GOT3 (cell line): ENCODE data around the gene ELMOD3.
"Not testable (repeated sequence)": the region's sequence is repeated elsewhere in the genome, so short reads cannot be mapped to it uniquely, and the experiment has no call there.

Experiments
- DNase-seq: peaks from one replicate; lab custom pipeline; 2025; ENCODE audit warnings: mixed read lengths; lab: John Stamatoyannopoulos, UW

The ELMOD3 gene

DNA sequence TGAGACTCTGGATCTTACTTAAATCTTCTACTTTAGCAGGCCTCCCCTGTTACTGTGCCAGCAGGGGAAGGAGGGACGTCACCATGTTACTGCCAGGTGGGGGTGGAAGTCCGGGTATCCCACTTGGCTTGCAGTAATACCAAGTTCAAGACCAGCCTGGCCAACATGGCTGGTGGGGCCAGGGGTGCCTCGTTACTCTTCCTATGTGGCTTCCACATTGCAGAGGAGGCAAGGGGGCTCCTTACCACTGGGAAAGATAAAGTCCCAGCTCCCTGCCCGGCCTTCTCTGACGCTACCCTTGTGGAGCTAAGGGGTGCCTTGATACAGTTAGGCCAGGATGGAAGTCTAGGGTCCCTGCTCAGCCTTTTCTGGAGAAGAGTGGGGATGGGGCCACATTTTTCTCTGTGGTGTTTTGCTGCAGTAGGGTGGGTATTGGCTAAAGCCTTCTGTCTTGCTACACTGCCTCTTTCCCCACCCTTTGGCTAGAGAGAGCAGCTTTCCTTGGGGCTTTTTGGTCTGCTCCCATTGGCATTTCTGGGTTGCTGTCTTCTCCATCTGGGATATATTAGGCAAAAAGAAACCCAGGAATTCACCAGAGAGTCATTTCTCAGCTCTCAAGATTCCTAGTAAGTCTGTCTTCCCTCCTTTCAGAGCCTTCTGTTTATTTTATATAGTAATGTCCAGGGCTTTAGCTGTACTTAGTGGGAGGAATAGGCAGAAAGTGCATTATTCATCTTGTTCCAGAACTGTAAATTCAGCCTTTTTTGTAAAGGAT, 21.9 kb downstream of the ELMOD3 start:
- DNase-seq: no peak

DNA sequence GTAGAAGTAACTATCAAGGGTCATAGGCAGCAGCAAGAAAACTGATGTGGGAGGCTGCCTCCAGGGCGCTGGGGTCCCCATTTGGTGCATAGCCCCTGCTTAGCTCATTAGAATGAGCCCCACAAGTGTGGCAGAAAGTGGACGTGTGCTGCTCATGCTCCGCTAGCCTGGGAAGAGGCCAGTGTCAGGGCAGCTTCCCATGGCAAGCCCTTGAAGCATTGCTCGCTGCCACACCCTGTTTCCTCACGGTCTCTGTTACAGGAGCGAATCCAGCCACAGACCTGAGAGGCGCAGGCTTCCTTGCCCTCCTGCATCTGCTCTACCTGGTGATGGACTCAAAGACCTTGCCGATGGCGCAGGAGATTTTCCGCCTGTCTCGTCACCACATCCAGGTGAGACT, 22.5 kb downstream of the ELMOD3 start:
- DNase-seq: no peak

DNA sequence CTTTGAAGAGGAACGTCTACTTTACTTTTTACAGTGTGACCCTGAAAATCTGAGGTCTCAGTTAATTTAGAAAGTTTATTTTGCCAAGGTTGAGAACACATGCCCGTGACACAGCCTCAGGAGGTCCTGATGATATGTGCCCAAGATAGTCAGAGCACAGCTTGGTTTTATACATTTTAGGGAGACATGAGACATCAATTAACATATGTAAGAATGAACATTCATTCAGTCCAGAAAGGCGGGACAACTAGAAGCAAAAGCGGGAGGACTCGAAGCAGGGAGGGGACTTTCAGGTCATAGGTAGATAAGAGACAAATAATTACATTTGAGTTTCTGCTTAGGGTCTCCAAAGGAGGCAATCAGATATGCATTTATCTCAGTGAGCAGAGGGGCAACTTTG, 23.7 kb downstream of the ELMOD3 start:
- DNase-seq: no peak

DNA sequence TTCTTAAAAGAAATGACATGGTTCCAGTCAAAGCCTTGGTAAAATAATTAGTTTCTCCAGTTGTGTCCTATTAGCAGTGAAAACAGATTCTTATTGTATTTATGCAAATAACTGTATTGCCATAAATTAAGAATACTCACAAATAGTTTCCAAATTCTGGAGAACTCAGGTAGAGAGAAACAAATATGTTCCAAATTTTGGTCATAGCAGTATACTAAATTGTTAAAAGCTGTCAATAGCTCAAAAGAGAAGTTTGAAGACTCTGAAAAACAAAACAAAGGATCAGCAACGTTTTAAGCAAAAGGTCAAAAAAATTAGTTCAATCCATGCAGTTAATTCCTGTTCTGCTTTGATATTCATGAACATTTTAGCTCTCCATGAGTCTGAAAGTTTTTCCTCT, 25.5 kb downstream of the ELMOD3 start:
- DNase-seq: no peak

DNA sequence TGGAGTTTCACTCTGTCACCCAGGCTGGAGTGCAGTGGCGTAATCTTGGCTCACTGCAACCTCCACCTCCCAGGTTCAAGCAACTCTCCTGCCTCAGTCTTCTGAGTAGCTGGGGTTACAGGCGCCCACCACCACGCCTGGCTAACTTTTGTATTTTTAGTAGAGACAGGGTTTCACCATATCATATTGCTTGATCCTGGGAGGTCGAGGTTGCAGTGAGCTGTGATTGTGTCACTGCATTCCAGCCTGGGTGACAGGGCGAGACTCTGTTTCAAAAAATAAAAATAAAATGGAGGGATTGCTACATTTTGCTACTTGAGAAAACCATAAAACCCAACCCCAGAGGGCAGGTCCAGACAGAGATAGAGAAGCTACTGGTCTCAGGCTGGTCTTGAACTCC, 28.6 kb downstream of the ELMOD3 start:
- not testable (repeated sequence) for DNase-seq

DNA sequence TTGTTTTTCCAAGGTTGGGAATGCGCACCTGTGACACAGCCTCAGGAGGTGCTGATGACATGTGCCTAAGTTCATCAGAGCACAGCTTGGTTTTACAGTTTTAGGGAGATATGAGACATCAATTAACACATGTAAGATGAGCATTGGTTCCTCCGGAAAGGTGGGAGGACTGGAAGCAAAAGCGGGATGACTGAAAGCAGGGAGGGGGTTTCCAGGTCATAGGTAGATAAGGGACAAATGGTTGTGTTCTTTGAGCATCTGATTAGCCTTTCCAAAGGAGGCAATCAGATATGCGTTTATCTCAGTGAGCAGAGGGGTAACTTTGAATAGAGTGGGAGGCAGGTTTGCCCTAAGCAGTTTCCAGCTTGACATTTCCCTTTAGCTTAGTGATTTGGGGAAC, 29.3 kb downstream of the ELMOD3 start:
- no peak for DNase-seq

DNA sequence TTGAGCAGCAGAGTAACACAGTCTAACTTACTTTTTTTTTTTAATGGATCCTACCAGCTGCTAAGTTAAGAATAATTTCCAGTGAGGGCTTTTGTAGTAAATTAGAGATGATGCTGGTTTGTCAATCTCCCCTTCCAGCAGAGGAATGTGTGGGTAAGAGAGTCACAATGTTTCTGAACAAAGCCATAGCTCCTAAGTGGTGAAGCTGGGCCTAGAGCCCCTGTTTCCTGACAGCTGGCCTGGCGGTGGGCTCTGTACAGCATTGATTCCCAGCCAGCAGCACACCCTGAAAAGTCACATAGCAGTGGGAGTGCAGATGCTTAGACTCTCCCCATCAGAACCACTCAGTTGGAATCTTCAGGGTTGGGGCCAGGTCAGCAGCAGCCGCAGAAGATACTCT, 31.2 kb downstream of the ELMOD3 start:
- no peak for DNase-seq

DNA sequence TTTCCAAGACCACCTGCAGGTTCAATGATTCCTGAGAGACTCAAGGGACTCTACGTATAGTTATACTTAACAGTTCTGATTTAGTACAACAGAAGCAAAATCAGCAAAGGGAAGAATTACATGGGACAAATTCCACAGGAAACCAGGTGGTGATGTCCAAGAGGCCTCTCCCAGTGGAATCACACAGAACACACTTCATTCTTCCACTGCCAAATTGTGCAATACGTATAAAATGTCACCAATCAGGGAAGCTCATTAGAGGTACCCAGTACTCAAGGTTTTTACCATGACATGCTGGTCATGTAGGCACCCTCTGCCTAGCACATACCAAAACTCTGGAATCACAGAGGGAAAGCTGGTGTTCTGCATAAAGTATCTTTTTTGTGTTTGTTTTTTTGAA, 33.2 kb downstream of the ELMOD3 start:
- DNase-seq: no peak

DNA sequence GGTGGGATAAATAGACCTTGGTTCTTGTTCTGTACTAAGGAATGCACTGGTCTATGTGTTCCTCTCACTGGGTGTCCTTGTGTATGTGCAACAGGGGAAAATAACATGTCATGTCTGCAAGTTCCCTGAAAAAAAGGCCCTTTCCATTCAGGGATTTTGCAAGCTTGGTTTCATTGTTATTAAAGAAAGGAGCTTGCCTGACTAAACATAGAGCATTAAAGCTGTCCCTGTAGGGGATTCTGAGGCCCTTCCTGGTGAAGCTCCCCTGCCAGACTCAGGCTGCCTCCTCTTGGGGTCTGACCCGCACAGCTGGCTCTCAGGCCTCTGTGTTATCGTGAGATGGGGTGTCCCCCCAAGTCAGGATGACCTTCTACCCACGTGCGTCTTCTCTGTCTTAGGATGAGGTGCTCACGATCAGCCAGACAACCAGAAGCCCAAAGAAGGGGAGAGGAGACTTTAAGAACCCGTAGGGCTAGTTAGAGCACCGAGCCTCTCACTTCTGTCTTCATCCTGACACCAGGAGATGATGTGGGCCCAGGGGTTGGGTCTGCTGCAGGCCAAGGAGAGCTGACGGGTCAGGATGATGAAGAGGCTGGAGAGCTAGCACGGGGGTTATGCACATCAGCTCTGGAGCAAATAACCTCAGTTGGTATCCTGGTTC, 34.4 kb downstream of the ELMOD3 start:
- no peak for DNase-seq

DNA sequence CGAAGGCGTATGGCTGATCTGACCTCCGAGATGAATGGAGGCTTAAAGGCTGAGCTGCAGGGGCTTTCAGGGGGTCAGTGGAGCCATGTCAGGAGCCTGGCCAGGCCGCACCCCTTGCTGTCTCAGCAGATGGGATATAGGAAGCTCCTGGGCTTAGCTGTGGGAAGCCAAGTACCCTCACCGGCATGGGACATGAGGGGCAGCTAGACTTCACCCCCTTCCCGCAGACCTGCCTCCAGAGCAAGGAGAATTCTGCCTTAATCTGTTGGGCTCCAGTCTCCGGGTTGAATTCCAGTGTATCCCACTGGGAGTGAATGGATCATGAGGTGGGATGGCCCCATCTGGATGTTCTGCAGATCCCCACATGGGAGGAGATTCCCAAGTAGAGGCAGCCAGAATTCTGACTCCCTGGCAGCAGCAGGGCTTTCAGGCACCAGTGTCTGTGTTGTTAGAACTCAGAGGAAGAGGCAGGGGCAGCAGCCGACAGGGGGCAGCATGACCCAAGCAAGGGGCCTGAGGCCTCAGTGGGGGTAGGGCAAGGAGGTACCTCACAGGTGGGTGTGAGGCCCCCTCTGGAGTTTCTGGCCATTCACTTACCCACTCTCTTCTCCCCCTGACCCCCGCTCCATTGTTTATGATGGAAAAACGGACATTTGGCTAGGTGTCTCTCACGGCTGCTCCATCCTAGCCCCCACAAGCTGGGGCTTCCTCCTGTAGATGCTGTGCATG, 36.5 kb downstream of the ELMOD3 start:
- no peak for DNase-seq

DNA sequence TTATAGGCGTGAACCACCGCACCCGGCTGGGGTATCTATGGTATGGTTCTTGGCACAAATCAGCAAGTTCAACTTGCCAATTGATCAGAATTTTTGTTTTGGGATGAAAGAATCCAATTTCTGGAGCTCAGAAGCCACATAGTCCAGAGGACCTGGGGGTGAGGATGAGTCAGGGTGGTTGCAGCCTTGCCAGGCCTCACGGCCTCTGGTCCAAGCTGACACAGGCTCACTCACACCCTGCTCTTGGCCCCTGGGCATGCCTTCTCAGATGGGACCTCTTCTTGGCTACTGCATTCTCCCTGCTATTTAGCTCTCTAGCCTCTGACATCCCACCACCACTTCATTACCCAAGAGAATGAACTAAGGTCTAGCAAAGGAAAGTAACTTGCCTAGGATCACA, 39.3 kb downstream of the ELMOD3 start:
- DNase-seq: no peak

DNA sequence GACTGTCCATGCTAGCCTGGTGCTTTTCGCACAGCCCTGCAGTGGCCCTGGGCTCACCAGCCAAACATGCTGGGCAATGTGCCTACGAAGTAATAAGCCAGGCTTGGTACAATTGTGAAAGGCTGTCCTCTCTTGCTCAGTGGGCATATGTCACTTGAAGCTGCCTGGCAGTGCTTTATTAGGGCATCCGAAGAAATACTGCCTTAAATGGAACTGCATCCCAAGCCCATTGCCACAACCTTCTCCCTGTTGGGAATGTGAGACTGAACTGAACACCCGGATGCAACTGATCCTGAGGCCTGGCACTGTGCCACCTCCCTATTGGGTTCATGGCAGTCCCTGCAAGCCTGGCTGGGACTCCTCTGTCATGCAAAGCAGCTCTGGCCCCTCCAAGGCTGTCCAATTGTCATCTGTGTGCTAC, 39.7 kb downstream of the ELMOD3 start:
- no peak for DNase-seq

DNA sequence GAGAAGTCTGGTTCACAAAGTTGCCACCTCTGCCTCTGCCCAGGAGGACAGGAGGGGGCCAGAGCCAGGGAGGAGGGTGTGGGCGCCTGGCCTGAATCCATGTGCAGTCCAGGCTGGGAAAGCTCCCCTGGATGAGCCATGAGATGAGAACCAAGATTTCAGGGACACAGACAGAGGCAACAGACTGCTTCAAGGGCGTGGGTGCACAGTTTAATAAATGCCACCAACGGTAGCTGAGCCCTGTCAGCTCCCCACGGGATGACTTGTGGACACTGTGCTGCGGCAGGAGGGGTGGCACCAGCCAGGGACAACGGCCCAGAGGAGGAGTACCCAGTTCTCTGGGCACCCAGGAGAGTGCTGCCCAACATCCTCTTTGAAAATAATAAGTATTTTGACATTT, 40.4 kb downstream of the ELMOD3 start:
- DNase-seq: no peak

DNA sequence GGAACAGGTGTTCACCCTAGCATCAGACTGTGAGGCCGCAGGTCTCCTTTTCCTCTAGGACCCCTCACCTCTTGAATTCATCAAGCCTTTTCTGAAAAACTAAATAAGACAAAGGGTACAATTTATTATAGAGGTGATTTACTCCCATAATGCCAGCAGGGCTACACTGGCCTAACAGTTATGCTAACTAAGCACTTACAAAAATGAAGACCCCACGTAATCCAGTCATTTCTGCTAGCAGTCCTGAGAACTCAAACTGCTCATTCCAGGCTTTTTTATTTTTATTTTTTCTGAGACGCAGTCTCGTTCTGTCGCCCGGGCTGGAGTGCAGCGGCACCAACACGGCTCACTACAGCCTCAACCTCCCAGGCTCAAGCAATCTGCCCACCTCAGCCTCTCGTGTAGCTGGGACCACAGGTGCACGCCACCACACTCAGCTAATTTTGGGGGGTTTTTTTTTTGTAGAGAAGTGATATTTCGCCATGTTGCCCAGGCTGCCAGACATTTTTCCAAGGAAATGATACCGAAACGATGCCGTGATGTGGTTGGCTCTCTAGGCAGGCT, 41.4 kb downstream of the ELMOD3 start:
- DNase-seq: no peak

DNA sequence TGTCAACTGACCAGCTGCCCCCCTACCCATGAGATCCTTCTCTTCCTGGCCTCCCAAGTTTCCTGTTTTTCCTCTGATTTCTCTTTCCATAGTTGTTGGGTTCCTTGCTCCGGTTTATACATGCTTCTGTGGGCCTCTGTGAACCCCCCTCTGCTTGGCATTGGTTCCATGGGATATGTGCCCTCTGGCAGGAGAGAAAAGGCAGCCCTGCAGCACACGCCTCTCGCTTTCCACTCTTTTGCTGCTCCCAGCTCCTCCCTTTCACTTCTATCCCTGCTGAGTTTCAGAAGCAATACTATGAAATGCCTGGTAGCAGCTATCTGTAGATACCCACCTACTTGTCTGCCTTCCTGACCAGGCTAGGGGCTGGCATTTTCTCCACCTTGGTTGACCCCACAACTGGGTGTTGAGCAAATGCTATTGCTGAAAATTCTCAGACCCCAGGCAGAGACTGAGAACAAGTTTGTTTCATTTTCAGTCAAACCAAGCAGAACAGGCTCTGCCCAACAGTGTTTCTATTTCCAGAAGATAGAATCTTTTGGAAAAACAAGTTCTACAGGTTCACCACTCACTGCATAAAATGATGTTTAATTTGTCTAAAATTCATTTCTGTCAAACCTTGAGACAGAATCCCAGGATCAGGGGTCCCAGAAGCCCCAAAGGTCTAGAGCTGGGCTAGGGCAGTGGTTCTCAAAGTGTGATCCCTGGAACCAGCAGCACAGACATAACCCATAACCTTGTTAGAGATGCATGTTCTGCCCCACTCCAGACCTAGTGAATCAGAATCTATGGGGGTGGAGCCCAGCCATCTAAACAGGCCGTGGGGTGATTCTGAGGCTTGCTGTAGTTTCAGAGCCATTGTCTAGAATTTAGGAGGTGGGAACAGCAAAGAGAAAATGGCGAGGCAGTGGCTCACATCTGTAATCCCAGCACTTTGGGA, 42.2 kb downstream of the ELMOD3 start:
- DNase-seq: no peak

DNA sequence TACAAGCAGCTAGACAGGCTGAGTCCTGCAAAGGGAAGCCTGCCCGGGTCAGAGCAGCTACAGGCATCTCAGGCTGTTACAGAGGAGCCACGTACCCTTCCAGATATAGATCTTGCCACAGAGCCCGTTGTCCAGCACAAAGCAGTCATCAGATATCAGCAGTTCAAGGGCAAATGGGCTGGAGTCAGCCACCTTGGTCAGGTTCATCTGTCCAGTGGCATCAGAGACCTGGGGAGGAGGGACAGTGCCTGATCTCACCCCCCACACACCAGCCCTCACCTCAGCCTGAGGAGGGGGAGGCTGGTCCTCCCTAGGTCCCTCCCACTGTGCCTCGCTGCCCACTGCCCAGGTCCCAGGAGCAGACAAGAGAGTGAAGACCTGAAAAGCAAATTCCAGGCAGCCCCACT, 43.4 kb downstream of the ELMOD3 start:
- no peak for DNase-seq

DNA sequence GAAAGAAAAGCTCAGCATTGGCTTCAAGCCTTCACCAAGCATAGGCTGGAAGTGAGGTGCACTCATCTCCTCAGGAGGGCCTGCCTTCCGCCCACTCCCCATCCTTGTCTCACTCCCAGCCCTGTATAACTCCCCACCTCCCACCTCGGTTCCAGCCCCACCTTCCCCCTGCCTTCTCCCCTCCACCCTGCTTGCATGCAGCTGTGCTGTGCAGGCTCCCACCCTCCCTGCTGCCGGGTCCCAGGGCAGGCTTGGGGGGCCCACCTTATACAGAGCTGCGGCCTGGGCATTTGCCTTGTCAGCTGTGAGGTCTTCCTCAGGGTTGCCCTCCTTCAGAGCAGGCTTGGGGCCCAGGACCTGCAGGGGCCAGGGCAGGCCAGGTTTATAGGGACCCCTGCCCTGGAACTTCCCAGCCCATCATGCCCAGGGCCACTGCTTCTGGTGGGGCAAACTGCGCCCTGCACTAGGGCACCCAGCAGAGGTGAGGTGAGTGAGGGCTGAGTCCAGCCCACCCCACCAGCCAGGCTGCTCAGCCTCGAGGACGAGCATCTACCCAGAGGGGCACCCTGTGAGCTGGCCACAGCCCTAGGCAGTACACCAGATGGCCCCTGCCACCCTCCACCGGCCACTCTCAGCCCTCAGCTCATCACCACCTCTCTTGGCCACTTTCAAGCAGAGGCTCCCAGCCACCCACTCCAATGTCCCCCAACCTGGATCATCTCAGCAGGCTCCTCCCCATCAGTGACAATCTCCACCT, 44.0 kb downstream of the ELMOD3 start:
- DNase-seq: no peak

DNA sequence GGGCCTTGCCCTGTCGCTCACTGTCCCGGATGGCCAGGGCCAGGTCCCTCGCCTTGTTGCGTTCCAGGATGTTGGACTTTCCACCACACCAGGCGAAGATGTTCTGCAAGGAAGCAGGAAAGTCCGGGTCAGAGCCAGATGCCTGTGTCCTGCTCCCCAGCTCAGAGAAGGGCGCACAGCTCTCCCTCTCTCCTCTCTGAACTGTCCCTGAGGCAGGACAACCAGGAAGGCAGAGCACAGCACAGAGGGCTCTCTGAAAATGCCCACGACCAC, 44.5 kb downstream of the ELMOD3 start:
- no peak for DNase-seq

DNA sequence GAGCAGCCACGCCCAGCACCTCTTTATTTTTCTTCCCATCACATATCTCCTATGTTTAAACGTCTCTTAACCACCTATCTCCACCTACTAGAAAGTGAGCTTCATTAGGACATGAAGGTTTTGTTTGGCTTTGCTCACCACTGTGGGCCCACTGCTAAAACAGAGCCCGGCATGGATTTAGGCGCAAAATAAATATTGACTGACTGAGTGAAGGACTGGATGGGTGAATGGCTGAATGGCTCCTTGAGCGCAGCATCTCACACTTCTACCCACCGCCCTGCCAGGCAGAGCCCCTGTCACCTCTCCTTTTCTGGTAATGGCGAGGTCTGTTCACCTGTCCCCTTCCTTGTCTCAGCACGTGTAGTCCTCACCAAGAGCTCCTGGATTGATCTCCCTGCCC, 45.5 kb downstream of the ELMOD3 start:
- no peak for DNase-seq

DNA sequence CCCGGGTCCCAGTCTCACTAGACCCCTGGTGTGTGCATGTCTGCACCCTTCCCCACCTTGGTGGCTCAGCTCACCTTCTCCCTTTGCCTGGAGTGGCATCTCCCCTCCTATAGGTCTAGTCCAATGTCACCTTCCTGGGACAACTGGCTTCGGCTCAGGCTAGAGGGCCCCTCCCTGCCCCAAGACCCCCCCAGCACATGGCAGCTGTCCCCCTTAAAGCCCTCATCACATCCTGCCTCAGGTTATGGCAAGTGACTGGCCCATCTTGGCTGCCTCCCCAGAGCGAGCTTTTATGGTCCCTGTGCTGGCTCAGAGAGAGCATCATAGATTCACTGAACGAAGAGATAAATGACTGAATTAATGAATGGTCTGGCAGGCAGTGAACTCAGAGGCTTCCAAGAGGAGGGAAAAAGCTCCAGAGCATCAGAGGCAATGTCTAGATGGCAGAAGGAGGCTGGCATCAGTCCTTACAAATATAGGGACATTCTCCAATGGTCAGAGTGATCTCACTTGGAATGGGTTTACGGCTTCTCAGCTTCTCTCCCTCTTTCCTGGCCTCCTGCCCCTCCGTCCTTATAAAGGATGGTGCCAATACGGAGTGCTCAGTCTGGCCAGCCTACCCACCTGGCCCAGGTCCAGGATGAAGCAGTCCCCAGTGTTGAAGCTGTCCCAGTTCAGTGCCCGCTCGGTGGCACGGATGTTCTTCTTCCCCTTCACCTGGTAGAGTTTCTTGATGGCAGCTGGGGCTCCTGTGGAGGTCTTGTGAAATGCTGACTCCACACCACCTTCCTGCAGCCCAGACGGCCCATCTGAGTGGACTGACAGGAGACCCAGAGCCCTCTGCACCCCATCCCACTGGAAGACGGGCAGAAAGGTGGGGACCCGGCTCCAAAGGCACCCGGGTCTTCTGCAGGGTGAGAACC, 46.2 kb downstream of the ELMOD3 start:
- DNase-seq: no peak
